GM12878 (cell line): ENCODE measurements around the gene CRYL1.

ENCODE experiments used
- CTCF ChIP-seq, 3 experiments: IDR thresholded peaks in 2 of 3; conservative IDR thresholded peaks in 1 of 3; 2 replicates each; pipeline ENCODE4 v1.5.1; 2011; ENCODE audit warnings: low read depth in 3 of 3, low read length in 3 of 3, mild to moderate bottlenecking in 3 of 3, control low read depth in 2 of 3, moderate library complexity in 2 of 3, inconsistent platforms in 1 of 3, mixed read lengths in 1 of 3; ENCODE audit not compliant: control insufficient read depth in 2 of 3, insufficient read depth in 1 of 3; ENCODE audit errors: extremely low read depth in 1 of 3
- E2F4 ChIP-seq: IDR thresholded peaks from 2 replicates; pipeline ENCODE4 v1.6.1; 2012; ENCODE audit warnings: low read depth, low read length, improper control_type of control experiment
- IKZF1 ChIP-seq: fragments of 450-650 bp; conservative IDR thresholded peaks from 2 replicates; pipeline ENCODE4 v1.6.1; 2017; ENCODE audit warnings: antibody characterized with exemption, mild to moderate bottlenecking
- MYB ChIP-seq: fragments of 150-350 bp; IDR thresholded peaks from 2 replicates; pipeline ENCODE4 v1.6.1; 2014; ENCODE audit warnings: mild to moderate bottlenecking, low read depth, low read length, borderline replicate concordance
- PAX8 ChIP-seq: fragments of 450-650 bp; IDR thresholded peaks from 2 replicates; pipeline ENCODE4 v1.6.1; 2017; ENCODE audit warnings: mild to moderate bottlenecking, moderate library complexity
- SREBF2 ChIP-seq: IDR thresholded peaks from 2 replicates; pipeline ENCODE4 v1.6.1; 2012; ENCODE audit warnings: mild to moderate bottlenecking, low read length
- SUPT20H ChIP-seq: IDR thresholded peaks from 2 replicates; pipeline ENCODE4 v1.6.1; 2011; ENCODE audit warnings: low read depth, mild to moderate bottlenecking, low read length, moderate library complexity, borderline replicate concordance; ENCODE audit not compliant: control insufficient read depth
- TAF1 ChIP-seq: IDR thresholded peaks from 2 replicates; pipeline ENCODE4 v1.6.1; 2011; ENCODE audit warnings: mild to moderate bottlenecking, low read depth, low read length, borderline replicate concordance
- ZNF622 ChIP-seq: fragments of 450-650 bp; IDR thresholded peaks from 2 replicates; pipeline ENCODE4 v1.6.1; 2017; ENCODE audit warnings: mild to moderate bottlenecking, inconsistent platforms
- TF ChIP-seq, protein P1 (sequence below): fragments of 450-650 bp; formaldehyde crosslinking; IDR thresholded peaks from 2 replicates; pipeline ENCODE4 v1.5.0; 2022; ENCODE audit warnings: mild to moderate bottlenecking, missing genetic modification characterization

GRCh38 chr13:20407759-20408158 is 117.9 kb downstream of the CRYL1 start:
- TF ChIP-seq SREBF2 (no peak), IKZF1 (no peak), MYB (no peak), CTCF (IDR thresholded peaks at IDR 0.05 in 2 of 3, conservative IDR thresholded peaks at IDR 0.05 in 1 of 3; ENCODE audit: control insufficient read depth in 2 of 3, extremely low read depth in 1 of 3, insufficient read depth in 1 of 3, low read depth in 3 of 3, low read length in 3 of 3) (no peak), SUPT20H (no peak), E2F4 (no peak), TAF1 (no peak), ZNF622 (no peak), PAX8 (no peak)
- TF ChIP-seq, protein P1, sequence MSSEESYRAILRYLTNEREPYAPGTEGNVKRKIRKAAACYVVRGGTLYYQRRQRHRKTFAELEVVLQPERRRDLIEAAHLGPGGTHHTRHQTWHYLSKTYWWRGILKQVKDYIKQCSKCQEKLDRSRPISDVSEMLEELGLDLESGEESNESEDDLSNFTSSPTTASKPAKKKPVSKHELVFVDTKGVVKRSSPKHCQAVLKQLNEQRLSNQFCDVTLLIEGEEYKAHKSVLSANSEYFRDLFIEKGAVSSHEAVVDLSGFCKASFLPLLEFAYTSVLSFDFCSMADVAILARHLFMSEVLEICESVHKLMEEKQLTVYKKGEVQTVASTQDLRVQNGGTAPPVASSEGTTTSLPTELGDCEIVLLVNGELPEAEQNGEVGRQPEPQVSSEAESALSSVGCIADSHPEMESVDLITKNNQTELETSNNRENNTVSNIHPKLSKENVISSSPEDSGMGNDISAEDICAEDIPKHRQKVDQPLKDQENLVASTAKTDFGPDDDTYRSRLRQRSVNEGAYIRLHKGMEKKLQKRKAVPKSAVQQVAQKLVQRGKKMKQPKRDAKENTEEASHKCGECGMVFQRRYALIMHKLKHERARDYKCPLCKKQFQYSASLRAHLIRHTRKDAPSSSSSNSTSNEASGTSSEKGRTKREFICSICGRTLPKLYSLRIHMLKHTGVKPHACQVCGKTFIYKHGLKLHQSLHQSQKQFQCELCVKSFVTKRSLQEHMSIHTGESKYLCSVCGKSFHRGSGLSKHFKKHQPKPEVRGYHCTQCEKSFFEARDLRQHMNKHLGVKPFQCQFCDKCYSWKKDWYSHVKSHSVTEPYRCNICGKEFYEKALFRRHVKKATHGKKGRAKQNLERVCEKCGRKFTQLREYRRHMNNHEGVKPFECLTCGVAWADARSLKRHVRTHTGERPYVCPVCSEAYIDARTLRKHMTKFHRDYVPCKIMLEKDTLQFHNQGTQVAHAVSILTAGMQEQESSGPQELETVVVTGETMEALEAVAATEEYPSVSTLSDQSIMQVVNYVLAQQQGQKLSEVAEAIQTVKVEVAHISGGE (CRISPR knock-in tag), result no peak
